HEK293 (cell line): ENCODE data around the gene ENTPD8.

Experiments
- CTCF ChIP-seq: fragments of 450-650 bp; formaldehyde crosslinking; IDR thresholded peaks from 2 replicates; pipeline ENCODE4 v1.5.1; 2016; ENCODE audit warnings: missing biosample characterization, missing genetic modification characterization
- GLI2 ChIP-seq: fragments of 450-650 bp; formaldehyde crosslinking; IDR thresholded peaks from 2 replicates; pipeline ENCODE4; 2017; ENCODE audit warnings: missing biosample characterization, missing genetic modification characterization, low read depth, borderline replicate concordance
- PRDM4 ChIP-seq: fragments of 450-650 bp; formaldehyde crosslinking; IDR thresholded peaks from 2 replicates; pipeline ENCODE4 v1.5.1; 2017; ENCODE audit warnings: missing biosample characterization, missing genetic modification characterization
- SCRT2 ChIP-seq: fragments of 450-650 bp; formaldehyde crosslinking; IDR thresholded peaks from 2 replicates; pipeline ENCODE4 v1.5.1; 2016; ENCODE audit warnings: missing biosample characterization, missing genetic modification characterization
- SP2 ChIP-seq: fragments of 450-650 bp; formaldehyde crosslinking; IDR thresholded peaks from 2 replicates; pipeline ENCODE4 v1.5.1; 2016; ENCODE audit warnings: missing biosample characterization, missing genetic modification characterization
- ZNF2 ChIP-seq: fragments of 450-650 bp; formaldehyde crosslinking; IDR thresholded peaks from 2 replicates; pipeline ENCODE4 v1.5.1; 2016; ENCODE audit warnings: missing biosample characterization, missing genetic modification characterization
- ZNF513 ChIP-seq: fragments of 450-650 bp; IDR thresholded peaks from 2 replicates; pipeline ENCODE4 v1.5.1; 2018; ENCODE audit warnings: missing biosample characterization, missing genetic modification characterization
- ZNF548 ChIP-seq: fragments of 450-650 bp; formaldehyde crosslinking; IDR thresholded peaks from 2 replicates; pipeline ENCODE4 v1.5.1; 2016; ENCODE audit warnings: missing biosample characterization, missing genetic modification characterization
- ZNF585B ChIP-seq: fragments of 450-650 bp; formaldehyde crosslinking; IDR thresholded peaks from 2 replicates; pipeline ENCODE4 v1.5.1; 2016; ENCODE audit warnings: missing biosample characterization, missing genetic modification characterization
- ZNF626 ChIP-seq: fragments of 450-650 bp; sonication (Bioruptor Pico); formaldehyde crosslinking; IDR thresholded peaks from 2 replicates; pipeline ENCODE4 v1.5.1; 2018; ENCODE audit warnings: missing biosample characterization, missing genetic modification characterization, inconsistent platforms

- no peak for TF ChIP-seq CTCF (tag by site-specific recombination)
- TF ChIP-seq ZNF2 (tag by site-specific recombination): no peak
- no peak for TF ChIP-seq GLI2 (tag by site-specific recombination)
- TF ChIP-seq SCRT2 (tag by site-specific recombination): no peak
- TF ChIP-seq ZNF626 (tag by site-specific recombination): no peak
- no peak for TF ChIP-seq ZNF585B (tag by site-specific recombination)
- peak; percentile 11; the same call in 1 of the 2 replicates for TF ChIP-seq SP2 (tag by site-specific recombination)
- TF ChIP-seq ZNF513 (tag by site-specific recombination): no peak
- no peak for TF ChIP-seq PRDM4 (tag by site-specific recombination)
- TF ChIP-seq ZNF548 (tag by site-specific recombination): no peak
Observed at GRCh38 chr9:137460363-137461315, 19.5 kb upstream of the ENTPD8 start.
